ENCODE measurements around the gene ZFYVE28. TPM values are rescaled to one million over a fixed set of nuclear protein-coding genes. Genes with fewer than 3 reads are reported as not detected.

The ZFYVE28 gene
- total RNA-seq, 4 donors from 2014 or later = 8.5 to 15.0 (median 11.7) TPM

DNA sequence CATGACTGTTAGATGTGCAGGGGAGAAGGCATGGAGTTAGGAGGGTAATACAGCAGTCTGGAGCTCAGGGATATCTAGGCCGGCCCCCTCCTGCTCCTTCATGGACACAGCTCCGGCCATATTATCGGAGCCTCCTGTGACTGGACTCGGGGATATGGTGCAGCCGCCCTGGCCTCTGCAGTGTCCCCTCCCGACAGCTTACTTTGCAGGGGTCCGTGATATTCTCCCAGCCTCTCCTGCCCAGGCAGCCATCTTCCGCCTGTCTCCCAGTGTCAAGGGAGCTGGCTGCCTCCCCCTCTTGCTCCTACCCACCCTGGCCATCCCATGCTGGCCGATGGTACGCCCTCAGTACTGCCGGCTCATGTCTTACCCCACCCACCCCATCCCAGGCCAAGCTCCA is 30.6 kb upstream of the ZFYVE28 start:
- TF ChIP-seq, protein P1, sequence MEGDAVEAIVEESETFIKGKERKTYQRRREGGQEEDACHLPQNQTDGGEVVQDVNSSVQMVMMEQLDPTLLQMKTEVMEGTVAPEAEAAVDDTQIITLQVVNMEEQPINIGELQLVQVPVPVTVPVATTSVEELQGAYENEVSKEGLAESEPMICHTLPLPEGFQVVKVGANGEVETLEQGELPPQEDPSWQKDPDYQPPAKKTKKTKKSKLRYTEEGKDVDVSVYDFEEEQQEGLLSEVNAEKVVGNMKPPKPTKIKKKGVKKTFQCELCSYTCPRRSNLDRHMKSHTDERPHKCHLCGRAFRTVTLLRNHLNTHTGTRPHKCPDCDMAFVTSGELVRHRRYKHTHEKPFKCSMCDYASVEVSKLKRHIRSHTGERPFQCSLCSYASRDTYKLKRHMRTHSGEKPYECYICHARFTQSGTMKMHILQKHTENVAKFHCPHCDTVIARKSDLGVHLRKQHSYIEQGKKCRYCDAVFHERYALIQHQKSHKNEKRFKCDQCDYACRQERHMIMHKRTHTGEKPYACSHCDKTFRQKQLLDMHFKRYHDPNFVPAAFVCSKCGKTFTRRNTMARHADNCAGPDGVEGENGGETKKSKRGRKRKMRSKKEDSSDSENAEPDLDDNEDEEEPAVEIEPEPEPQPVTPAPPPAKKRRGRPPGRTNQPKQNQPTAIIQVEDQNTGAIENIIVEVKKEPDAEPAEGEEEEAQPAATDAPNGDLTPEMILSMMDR (IDR thresholded peaks at IDR 0.05; ENCODE audit: low read depth) = no peak

DNA sequence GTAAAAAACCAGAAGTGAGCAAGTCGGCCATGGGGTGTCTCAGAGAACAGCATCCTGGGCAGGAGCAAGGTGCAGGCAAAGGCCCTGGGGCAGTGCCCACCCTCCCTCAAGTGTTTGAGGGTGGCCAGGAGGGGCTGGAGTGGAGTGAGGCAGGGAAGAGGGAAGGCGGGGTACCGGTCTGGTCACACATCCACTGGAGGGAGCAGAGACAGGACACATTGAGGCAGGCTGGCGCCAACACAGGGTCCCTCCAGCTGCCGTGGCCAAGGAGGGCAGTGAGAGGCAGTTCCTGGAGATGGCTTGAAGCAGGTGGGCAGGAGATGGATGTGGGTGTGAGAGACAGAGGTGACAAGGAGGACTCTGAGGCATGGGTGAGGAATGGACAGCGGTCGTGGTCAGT is 30.1 kb upstream of the ZFYVE28 start:
- TF ChIP-seq, protein P1 (IDR thresholded peaks at IDR 0.05; ENCODE audit: low read depth) = no peak

DNA sequence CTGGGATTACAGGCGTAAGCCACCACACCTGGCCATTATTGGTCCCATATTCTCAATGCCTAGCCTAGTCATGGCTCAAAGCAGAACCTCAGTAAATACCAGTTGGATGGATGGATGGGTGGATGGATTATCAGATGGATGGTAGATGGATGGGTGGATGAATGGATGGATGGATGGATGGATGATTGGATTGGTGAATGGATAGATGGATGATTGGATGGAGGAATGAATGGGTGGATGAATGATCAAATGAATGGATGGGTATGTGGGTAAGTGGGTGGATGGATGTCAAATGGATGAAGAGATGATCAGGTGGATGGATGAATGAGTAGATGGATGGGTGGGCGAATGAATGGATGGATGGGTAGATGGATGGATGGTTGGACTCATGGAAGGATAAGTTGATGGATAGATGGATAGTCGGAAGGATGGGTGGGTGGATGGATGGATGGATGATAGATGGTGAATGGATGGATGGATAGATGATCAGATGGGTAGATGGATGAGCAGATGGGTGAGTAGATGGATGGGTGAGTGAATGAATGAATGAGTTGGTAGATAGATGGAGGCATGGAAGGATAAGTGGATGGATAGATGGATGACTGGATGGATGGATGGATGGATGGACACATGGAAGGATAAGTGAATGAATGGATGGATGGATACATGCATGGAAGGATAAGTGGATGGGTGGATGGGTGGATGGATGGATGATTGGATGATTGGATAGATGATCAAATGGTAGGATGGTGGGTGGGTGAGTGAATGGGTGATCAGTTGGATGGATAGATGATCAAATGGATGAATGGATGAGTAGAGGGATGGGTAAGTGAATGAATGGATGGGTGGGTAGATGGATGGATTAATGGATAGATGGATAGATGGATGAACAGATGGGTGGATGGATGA is 28.5 kb upstream of the ZFYVE28 start:
- TF ChIP-seq, protein P1 (IDR thresholded peaks at IDR 0.05; ENCODE audit: low read depth) = no peak

DNA sequence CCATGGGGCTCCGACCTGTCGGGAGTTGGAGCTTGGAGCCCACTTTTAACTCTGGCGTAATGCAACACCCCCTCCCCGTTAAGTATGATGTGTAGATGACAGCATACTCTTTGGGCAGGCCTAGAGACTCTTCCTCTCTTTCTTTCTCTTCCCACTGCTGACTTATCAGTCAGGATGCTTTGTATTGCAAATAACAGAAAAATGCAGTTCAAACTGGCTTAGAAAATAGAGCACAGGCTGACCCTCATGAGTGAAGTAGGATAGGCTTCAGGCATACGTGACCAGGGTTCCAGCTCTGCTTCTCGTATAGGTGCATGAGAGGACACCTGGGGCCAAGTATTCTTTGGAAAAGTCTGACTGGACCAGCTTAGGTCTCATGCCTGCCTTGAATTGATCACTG is 27.1 kb upstream of the ZFYVE28 start:
- TF ChIP-seq, protein P1 (IDR thresholded peaks at IDR 0.05; ENCODE audit: low read depth) = no peak

DNA sequence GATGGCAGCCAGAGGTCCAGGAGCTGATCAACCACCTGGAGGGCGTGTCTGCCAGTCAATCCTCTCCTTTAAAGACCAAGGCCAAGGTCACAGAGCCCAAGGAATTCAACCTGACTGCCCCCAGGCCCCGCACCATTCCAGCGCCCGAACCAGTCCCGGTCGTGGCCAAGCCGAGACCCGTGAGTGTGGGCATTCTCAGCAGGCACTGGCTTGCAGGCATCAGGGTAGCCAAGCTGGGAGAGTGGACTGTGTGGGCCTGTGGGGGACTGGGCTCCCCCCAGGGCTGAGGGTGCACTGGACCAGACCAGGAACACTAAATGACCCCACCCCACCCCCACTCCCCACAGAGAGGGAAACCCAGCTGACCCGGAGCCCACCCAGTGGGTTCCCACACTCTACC is 26.7 kb upstream of the ZFYVE28 start:
- TF ChIP-seq, protein P1 (IDR thresholded peaks at IDR 0.05; ENCODE audit: low read depth) = no peak

DNA sequence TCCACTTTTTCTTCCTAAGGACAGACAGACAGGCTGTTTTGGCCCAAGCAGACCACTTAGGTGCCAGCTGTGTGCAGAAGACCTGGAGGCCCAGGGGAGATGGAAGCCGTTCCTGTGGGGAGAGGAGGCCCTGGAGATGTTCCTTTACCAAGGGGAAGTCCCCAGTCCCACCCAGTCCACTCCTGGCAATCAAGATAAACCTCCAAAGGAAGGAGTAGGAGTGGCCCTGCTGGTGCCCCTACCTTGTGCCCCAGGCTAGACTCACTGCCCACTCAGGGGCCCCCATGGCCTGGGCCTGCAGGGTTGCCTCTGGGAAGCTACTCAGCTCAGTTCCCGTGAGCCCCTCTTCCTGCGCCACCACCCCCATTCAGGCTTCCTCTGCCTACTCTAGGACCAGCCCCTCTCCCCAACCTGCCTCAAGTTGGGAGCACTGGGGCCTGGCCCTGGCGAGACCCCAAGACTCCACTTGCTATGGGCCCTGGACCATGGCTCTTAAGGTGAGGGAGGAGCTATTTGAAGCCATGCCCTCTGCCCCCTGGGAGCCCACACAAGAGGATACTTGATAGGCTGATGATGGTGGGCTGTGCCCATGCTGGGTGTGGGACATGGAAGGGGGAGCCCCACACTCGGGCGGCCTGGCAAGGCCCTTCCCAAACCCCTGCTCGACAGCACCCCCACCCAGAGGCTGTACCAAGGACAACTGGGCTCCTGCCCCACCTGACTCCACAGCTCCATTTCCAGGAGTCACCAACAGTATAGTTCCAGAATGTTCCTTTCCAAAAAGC is 25.7 kb upstream of the ZFYVE28 start:
- TF ChIP-seq, protein P1 (IDR thresholded peaks at IDR 0.05; ENCODE audit: low read depth) = no peak
